OCI-LY7 (cell line): Measurements from ENCODE around the gene GALNT1. TPM values are rescaled to one million over a fixed set of nuclear protein-coding genes. Genes with fewer than 3 reads are reported as not detected.

Experiments
- BruUV-seq: library from RNA; stranded (reverse); fragments of 400-500 nt; replicated peaks from 2 replicates; lab custom pipeline; 2021; lab: Mats Ljungman, UMichigan
- CTCF ChIA-PET: fragments of 300-600 bp; sonication (Branson Sonifier 250); formaldehyde crosslinking; loops from one replicate; lab custom pipeline; 2022; ENCODE audit warnings: antibody characterized with exemption; ENCODE audit not compliant: unreplicated experiment; lab: Charles Lee
- POLR2A ChIA-PET: fragments of 300-600 bp; sonication (Branson Sonifier 250); formaldehyde crosslinking; loops from one replicate; lab custom pipeline; 2022; ENCODE audit warnings: antibody characterized with exemption; lab: Charles Lee
- DNase-seq: peaks from one replicate; pipeline ENCODE4 v3.0.0-alpha.2; 2015; ENCODE audit warnings: low spot score
- H2AFZ ChIP-seq: fragments of 200-600 bp; sonication (generic), shearing (Covaris generic); 2 replicates; pipeline ENCODE4 v1.6.1; 2014; ENCODE audit warnings: mild to moderate bottlenecking, antibody characterized with exemption, low read length, moderate library complexity
- H3K27ac ChIP-seq: fragments of 200-600 bp; sonication (generic); 2 replicates; pipeline ENCODE4 v1.5.1; 2014; ENCODE audit warnings: mixed run types, low read depth, mild to moderate bottlenecking, moderate library complexity, low read length, inconsistent platforms; ENCODE audit not compliant: poor library complexity, severe bottlenecking
- H3K36me3 ChIP-seq: fragments of 200-600 bp; sonication (generic); 2 replicates; pipeline ENCODE4 v1.6.1; 2014; ENCODE audit warnings: mild to moderate bottlenecking, antibody characterized with exemption, low read length, moderate library complexity, mixed read lengths; ENCODE audit not compliant: insufficient read depth
- H3K4me1 ChIP-seq: fragments of 200-600 bp; sonication (generic); 2 replicates; pipeline ENCODE4 v1.5.1; 2014; ENCODE audit warnings: mild to moderate bottlenecking, low read length; ENCODE audit not compliant: insufficient read depth, poor library complexity, severe bottlenecking
- H3K4me2 ChIP-seq: fragments of 200-600 bp; sonication (generic); 2 replicates; pipeline ENCODE4 v1.6.1; 2014; ENCODE audit warnings: mild to moderate bottlenecking, low read length
- H3K4me3 ChIP-seq: fragments of 200-600 bp; sonication (generic); 2 replicates; pipeline ENCODE4 v1.5.1; 2014; ENCODE audit warnings: mild to moderate bottlenecking, low read depth, low read length; ENCODE audit not compliant: poor library complexity, severe bottlenecking
- H3K79me2 ChIP-seq: fragments of 200-600 bp; sonication (generic); 2 replicates; pipeline ENCODE4 v1.6.1; 2016; ENCODE audit warnings: low read depth, mild to moderate bottlenecking, low read length, moderate library complexity, mixed read lengths; ENCODE audit not compliant: insufficient read depth
- H3K9me2 ChIP-seq: fragments of 200-600 bp; sonication (generic); 2 replicates; pipeline ENCODE4 v1.6.1; 2016; ENCODE audit warnings: mild to moderate bottlenecking, low read length, mixed read lengths; ENCODE audit not compliant: insufficient read depth
- H3K9me3 ChIP-seq: fragments of 200-600 bp; sonication (generic); 2 replicates; pipeline ENCODE4 v1.6.1; 2014; ENCODE audit warnings: mild to moderate bottlenecking, mixed run types, low read length, mixed read lengths
- H4K20me1 ChIP-seq: fragments of 200-600 bp; sonication (generic); 2 replicates; pipeline ENCODE4 v1.6.1; 2014; ENCODE audit warnings: mild to moderate bottlenecking, antibody characterized with exemption, low read length, moderate library complexity, mixed read lengths; ENCODE audit not compliant: insufficient read depth
- EZH2phosphoT487 ChIP-seq: fragments of 200-600 bp; sonication (generic); IDR thresholded peaks from 2 replicates; pipeline ENCODE4 v1.6.1; 2018; ENCODE audit warnings: low read depth, borderline replicate concordance, mild to moderate bottlenecking, mixed run types, antibody characterized with exemption, low read length, moderate library complexity, mixed read lengths
- intact Hi-C: fragments of 100-400 bp; cut with micrococcal nuclease; formaldehyde crosslinking; loops from one replicate; pipeline ENCODE4 v1.10.0; 2022; ENCODE audit not compliant: unreplicated experiment
- total RNA-seq, 2 experiments: library from RNA; depleted of rRNA in 1 of 2; stranded (reverse); fragments of >200 nt in 1 of 2; shearing (Covaris generic) in 1 of 2; gene quantifications; 2 replicates each; pipeline ENCODE4 v1.2.3, GENCODE V29; 2014 to 2022
- TF ChIP-seq, protein P1 (sequence below): fragments of 200-600 bp; sonication (generic); conservative IDR thresholded peaks from 2 replicates; pipeline ENCODE4 v1.5.1; 2014; ENCODE audit warnings: mild to moderate bottlenecking, antibody characterized with exemption, low read length, moderate library complexity, mixed read lengths

The GALNT1 gene
- total RNA-seq, 2 experiments from 2014 or later = 22.0 to 37.2 TPM

- Histone ChIP-seq H2AFZ (no peak overlapping the region), H3K4me1 (peaks cover 42% of the 10 kb centered on the region), H3K4me2 (no peak overlapping the region), H3K27ac (no peak overlapping the region), H3K4me3 (no peak overlapping the region), H3K79me2 (peaks cover 14% of the 10 kb centered on the region; the same call in 1 of the 2 replicates), H3K9me3 (no peaks in the 10 kb centered on the region), H4K20me1 (no peaks in the 10 kb centered on the region), H3K36me3 (no peaks in the 10 kb centered on the region), H3K9me2 (no peaks in the 10 kb centered on the region)
- no TSS peak for BruUV-seq
- DNase-seq = no peak
- intact Hi-C loops = no loop called here
- ChIA-PET POLR2A (interaction anchor here (1.0 kb wide), 1 partner anchor 21 kb away, joined by 3 read pairs; no protein-coding TSS in a partner anchor), CTCF (no interaction called here)
- TF ChIP-seq, protein P1, sequence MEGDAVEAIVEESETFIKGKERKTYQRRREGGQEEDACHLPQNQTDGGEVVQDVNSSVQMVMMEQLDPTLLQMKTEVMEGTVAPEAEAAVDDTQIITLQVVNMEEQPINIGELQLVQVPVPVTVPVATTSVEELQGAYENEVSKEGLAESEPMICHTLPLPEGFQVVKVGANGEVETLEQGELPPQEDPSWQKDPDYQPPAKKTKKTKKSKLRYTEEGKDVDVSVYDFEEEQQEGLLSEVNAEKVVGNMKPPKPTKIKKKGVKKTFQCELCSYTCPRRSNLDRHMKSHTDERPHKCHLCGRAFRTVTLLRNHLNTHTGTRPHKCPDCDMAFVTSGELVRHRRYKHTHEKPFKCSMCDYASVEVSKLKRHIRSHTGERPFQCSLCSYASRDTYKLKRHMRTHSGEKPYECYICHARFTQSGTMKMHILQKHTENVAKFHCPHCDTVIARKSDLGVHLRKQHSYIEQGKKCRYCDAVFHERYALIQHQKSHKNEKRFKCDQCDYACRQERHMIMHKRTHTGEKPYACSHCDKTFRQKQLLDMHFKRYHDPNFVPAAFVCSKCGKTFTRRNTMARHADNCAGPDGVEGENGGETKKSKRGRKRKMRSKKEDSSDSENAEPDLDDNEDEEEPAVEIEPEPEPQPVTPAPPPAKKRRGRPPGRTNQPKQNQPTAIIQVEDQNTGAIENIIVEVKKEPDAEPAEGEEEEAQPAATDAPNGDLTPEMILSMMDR = no peak
- no peak for TF ChIP-seq EZH2phosphoT487
These were observed 39.2 kb downstream of the GALNT1 start for GRCh38 chr18:35620765-35621164.

GRCh38 chr18:35623255-35623654, 41.7 kb downstream of the GALNT1 start:
- ChIA-PET CTCF (no interaction called here), POLR2A (no interaction called here)
- peaks cover 7% of the 10 kb centered on the region; the same call in 1 of the 2 replicates for H3K79me2 ChIP-seq
- H3K4me1 ChIP-seq = peaks cover 19% of the 10 kb centered on the region
- H3K36me3 ChIP-seq = no peaks in the 10 kb centered on the region
- 0 out of 2 replicates have a peak overlapping the region, but pooled peaks have one; percentile 20 for H3K4me2 ChIP-seq
- H3K9me2 ChIP-seq = no peaks in the 10 kb centered on the region
- no peaks in the 10 kb centered on the region for H3K9me3 ChIP-seq
- no peak overlapping the region for H3K27ac ChIP-seq
- no peaks in the 10 kb centered on the region for H4K20me1 ChIP-seq
- no peak overlapping the region for H3K4me3 ChIP-seq
- intact Hi-C loops = no loop called here
- BruUV-seq = no TSS peak
- H2AFZ ChIP-seq = no peak overlapping the region
- no peak for TF ChIP-seq EZH2phosphoT487
- TF ChIP-seq, protein P1 = no peak
- no peak for DNase-seq

DNA sequence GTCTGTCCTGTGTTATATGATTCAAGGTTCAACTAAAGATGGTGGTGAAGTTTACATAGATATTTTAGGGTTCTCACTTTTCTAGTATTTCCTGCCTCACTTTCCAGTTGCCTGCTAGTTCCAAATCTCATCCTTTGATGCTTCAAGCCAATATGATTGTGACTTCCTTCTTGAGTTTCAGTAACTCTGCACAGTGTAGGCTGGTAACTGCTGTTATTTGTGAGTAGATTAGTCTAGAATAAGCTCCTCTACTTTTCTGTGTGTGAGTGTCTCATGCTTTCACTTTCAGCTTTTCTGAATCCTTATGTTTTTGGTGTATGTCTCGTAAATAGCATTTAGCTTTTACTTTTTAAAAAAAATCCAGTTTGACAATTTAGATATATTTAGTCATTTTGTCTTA, 42.6 kb downstream of the GALNT1 start:
- TF ChIP-seq, protein P1 = no peak
- TF ChIP-seq EZH2phosphoT487 = no peak
- Histone ChIP-seq H4K20me1 (no peaks in the 10 kb centered on the region), H3K9me3 (no peaks in the 10 kb centered on the region), H3K4me3 (no peak overlapping the region), H2AFZ (no peak overlapping the region), H3K27ac (no peak overlapping the region), H3K4me1 (peaks cover 19% of the 10 kb centered on the region), H3K4me2 (peak overlapping the region; percentile 32; the same call in 1 of the 2 replicates), H3K79me2 (peaks cover 7% of the 10 kb centered on the region; the same call in 1 of the 2 replicates), H3K9me2 (no peaks in the 10 kb centered on the region), H3K36me3 (no peaks in the 10 kb centered on the region)
- no TSS peak for BruUV-seq
- peak; percentile 10 for DNase-seq
- ChIA-PET CTCF (no interaction called here), POLR2A (interaction anchor here (0.9 kb wide), 1 partner anchor 16 kb away, joined by 3 read pairs; no protein-coding TSS in a partner anchor)
- intact Hi-C loops = no loop called here
